Measurements from ENCODE around the gene FEZF1.

The FEZF1 gene

DNA sequence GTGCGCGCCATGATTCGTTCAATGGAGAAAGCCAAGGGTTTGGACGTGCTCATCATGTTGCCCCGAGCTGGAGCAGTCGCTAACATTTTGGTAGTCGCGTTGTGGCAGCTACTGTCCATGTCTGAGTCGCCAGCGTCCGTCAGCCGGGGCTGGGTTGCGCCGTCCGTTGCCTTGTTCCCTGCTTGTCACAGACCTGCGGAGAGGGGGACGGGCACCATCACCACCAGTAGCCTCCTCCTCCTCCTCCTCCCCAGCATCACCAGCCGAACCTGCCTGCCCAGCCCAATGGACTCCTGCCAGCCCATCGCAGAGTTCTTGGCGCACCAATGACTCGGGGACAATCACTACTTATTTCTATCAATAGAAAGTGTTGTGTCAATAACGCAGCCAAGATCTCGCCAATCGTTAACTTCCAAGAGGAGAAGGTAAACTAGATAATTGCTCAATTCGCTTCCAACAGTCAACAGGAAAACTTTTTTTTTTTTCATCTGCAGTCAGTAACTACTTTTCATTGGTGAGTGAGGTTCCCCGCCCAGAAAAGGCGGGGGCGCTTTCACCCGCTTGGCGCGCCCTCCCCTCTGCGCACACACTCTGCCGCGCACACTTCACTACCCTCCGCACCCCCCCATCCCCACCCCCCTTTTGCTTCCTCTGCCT, at the start of gene FEZF1:
Gene FEZF1, minus strand, starts transcription at position 432 of the 657 bp plus-strand sequence. Its CDS starts 313 bp downstream, at position 119.
- no peak for DNase-seq (ENCODE audit: low read depth)

DNA sequence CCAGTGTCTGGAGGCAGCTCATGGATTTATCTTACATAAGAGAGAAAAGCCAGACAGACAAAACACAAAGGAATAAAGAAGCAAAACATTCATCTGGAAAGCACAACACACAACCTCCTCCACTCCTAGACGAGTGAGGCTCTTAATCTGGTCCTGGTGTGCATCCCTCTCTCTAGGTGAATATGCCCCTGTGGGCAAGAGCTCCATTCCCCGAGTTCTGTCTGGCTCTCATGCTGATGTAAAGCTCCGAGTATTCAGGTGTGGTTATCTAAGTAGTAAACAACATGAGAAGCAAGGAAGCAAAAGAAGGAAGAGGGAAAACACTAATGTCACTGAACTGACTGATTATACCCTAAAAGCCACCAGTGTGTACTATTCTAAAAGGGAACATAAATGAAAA, 47.9 kb upstream of the FEZF1 start:
- no peak for DNase-seq (ENCODE audit: low read depth)

DNA sequence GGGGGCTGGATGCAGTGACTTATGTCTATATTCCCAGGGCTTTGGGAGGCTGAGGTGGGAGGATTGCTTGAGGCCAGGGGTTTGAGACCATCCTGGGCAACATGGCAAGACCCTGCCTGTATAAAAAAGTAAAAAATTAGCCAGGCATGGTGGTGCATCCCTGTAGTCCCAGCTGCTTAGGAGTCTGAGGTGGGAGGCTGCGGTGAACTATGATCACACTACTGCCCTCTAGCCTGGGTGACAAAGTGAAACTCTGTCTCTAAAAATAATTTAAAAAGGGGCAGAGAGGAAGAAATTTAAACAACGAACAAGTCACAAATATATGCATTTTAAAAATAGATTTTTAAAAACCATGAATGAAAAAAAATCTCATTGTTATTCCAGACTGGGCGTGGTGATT, 46.2 kb upstream of the FEZF1 start:
- DNase-seq (ENCODE audit: low read depth) = no peak

GRCh38 chr7:122344303-122344620, 39.7 kb upstream of the FEZF1 start:
- no peak for DNase-seq (ENCODE audit: low read depth)

DNA sequence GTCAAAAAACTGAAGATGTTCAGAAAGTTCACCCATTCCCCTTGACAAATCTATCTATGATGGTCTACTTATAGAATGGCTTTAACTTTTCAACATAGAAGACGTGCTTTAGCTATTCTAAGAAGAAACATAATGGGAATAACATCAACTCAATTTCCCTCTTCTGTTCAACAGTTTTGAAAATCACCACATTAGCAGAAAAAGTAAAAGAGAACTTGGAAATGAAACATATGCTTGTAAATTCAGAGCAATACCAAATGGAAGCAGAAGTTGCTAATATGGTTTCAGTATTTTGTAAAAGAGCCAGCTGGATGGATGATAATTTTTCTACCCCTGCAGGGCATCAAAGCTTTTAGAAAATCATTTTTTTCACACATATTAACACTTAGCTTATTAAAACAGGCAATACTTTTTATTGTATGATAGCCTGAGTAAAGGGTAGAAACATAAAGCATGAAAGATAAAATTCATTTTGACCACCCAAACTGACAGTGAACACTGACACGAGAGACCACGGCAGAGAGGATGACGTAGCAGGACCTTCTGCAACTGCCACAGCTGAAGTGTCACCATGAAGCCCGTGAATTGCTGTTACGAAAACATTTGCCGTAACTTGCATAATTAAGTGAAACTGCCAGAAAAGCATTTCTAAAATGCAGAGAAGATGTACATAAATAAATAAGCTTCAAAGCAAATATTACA, 39.2 kb upstream of the FEZF1 start:
- DNase-seq (ENCODE audit: low read depth) = no peak

GRCh38 chr7:122340427-122340826, 35.9 kb upstream of the FEZF1 start:
- DNase-seq (ENCODE audit: low read depth) = no peak

DNA sequence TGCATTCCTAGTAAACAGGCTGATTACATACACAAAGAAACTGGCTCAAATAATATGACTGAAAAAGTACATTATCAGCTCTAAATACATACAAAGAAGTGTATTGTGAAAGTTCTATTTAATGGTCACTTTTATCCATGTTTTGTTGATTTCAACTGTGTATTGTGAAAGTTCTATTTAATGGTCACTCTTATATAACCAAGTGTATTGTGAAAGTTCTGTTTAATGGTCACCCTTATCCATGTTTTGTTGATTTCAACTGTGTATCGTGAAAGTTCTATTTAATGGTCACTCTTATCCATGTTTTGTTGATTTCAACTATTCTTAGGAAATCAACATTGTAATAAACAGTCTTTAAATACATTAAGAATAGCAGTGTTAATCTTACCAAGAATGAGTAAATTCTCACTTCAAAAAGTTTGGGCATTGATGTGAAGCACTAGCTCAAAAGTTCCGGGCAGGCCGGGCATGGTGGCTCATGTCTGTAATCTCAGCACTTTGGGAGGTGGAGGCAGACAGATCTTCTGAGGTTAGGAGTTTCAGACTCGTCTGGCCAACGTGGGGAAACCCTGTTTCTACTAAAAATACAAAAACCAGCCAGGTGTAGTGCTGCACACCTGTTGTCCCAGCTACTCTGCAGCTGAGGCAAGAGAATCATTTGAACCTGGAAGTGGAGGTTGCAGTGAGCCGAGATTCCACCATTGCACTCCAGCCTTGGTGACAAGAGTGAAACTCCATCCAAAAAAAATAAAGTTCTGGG, 34.8 kb upstream of the FEZF1 start:
- DNase-seq (ENCODE audit: low read depth) = no peak

DNA sequence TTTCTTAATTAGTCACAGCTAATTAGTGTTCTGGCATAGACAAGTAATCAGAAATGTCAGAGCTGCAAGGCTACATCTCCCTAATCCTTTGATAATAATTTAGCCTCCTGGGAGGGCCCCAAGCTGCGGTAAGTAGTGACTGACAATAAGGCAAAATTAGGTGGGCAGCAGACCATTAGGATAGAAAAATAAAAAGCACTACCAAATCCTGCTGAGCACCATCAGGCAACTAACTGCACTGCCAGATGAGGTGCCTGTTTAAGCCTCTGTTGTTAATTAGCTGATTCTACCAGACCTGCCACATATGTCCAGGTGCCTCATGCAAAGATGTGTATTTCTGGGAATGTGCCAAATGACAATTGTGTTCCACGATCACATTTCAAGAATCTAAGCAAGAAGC, 32.5 kb upstream of the FEZF1 start:
- no peak for DNase-seq (ENCODE audit: low read depth)

DNA sequence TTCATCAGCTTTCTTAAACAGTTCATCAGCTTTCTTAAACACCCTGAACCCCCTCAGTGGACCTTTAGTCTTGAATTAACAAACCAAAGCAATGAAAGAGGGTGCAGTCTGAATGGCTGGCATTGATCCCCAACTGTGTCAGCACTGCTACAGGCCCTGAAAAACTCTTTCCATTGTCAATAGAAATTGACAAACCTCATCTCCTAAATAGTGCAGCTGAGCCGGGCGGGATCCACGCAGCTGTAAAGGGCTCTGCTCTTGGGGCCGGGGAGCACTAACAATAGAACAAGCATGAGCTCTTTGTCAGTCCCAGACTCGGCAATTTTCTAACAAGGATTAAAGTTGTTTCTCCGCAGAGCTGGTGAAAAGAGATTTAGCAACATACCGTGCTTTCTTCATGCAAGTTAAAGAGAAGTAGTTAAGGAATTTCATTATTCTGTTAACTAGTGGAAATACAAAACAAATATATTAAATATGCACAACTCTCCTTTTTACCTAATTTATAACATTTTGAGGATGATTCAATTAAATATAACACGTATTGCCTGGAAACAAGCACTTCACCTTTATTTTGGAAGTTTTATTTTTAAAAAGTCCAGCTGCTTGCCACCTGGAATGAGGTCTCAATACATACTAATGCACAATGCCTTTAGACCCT, 24.7 kb upstream of the FEZF1 start:
- DNase-seq (ENCODE audit: low read depth) = no peak

GRCh38 chr7:122327969-122328368, 23.4 kb upstream of the FEZF1 start:
- DNase-seq (ENCODE audit: low read depth) = no peak

- DNase-seq (ENCODE audit: low read depth) = no peak
Measured at GRCh38 chr7:122316467-122317388, 12.2 kb upstream of the FEZF1 start.

GRCh38 chr7:122315507-122316466, 11.2 kb upstream of the FEZF1 start:
- DNase-seq (ENCODE audit: low read depth) = no peak

DNA sequence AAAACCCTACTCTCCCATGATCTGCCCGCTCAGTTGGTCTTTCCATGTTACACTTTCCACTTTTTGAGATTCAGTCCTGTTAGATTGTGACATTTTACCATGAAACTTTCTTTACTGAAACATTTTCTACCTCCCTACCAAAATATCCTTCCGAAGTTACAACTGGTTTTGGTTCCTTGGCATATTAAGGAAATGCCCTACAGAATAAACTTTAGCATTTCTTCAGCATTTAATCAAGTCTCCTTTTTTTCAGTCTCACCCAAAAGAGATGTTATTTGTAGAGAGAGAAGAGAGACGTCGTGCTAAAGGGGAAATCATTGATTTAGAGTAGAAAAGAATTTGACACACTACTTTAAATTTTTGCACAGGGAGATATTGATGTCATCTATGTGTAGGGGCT, 9.7 kb upstream of the FEZF1 start:
- no peak for DNase-seq (ENCODE audit: low read depth)

DNA sequence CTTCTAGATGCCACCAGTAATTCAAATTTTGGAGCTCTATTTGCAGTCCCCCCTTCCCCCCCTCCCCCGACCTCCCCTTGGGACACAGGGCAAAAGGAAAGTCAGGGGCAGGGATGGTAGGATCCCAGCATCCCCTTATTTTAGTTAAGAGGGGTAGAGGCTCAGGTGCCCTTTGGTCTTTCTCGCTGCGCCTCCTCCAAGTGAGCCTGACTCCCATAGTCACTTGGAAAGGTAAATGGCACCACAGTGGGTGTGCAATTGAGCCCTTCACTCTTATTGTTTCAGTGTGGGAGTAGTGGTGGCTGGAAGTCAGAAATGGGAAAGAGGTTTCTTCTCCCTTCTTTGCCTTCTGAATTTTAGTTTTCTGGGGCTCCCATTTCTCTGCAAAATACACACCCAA, 8.2 kb upstream of the FEZF1 start:
- no peak for DNase-seq (ENCODE audit: low read depth)

- no peak for DNase-seq (ENCODE audit: low read depth)
Measured at GRCh38 chr7:122311734-122312450, 7.3 kb upstream of the FEZF1 start.

GRCh38 chr7:122311050-122311700, 6.6 kb upstream of the FEZF1 start:
- DNase-seq (ENCODE audit: low read depth) = no peak

- no peak for DNase-seq (ENCODE audit: low read depth)
Measured at GRCh38 chr7:122310119-122311021, 5.8 kb upstream of the FEZF1 start.

DNA sequence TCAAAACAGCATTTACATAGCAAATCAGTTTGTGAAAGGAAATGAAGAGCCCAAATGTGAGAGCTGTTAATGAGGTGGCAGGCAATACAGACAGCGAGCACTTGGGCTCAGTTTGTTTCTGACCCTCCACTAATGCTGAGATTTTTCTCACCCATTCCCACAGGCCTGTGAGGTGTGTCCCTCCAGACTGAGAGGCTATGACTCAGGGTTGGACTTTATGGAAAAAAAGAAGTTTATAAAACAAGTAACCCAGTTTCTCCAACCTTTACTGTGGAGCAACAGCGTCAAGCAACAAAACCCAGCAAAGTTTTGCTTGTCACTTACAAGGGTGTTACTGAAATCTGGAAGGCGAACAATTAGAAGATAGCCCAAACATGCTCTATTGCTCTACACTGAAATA, 4.9 kb upstream of the FEZF1 start:
- no peak for DNase-seq (ENCODE audit: low read depth)

Data from HS-5 (cell line).